Lung (tissue), 12 donors: ENCODE data around the gene PRODH. TPM values are rescaled to one million over a fixed set of nuclear protein-coding genes. Genes with fewer than 3 reads are reported as not detected.
A peak's percentile ranks its signal among the peaks of the same experiment; 100 is the strongest.
"Not testable (repeated sequence)": the region's sequence is repeated elsewhere in the genome, so short reads cannot be mapped to it uniquely, and the experiment has no call there.

ENCODE experiments used
- ATAC-seq: fragments of 200-7000 bp; cut with Tn5 transposase; one replicate; pipeline ENCODE4 v1.9.1; 2020; ENCODE audit warnings: moderate number of reproducible peaks; ENCODE audit not compliant: insufficient read depth, low FRiP score
- DNase-seq, 3 donors: peaks; one replicate each; pipeline ENCODE4 v3.0.0-alpha.2; 2013 to 2017
- H3K27ac ChIP-seq, 2 donors: one replicate each; pipeline ENCODE4 v1.5.1; 2013; ENCODE audit warnings: mild to moderate bottlenecking in 2 of 2, moderate library complexity in 2 of 2, control low read depth in 1 of 2, inconsistent platforms in 1 of 2, low read depth in 1 of 2, low read length in 1 of 2
- H3K27me3 ChIP-seq, 3 donors: one replicate each; pipeline ENCODE4 v1.5.1; 2013; ENCODE audit warnings: low read length in 2 of 3; ENCODE audit not compliant: control insufficient read depth in 3 of 3, insufficient read depth in 3 of 3
- H3K36me3 ChIP-seq, 4 donors: one replicate each; pipeline ENCODE4 v1.5.1; 2013; ENCODE audit warnings: low read length in 4 of 4, mild to moderate bottlenecking in 1 of 4, moderate library complexity in 1 of 4; ENCODE audit not compliant: control insufficient read depth in 4 of 4, insufficient read depth in 4 of 4
- H3K4me1 ChIP-seq, 5 donors: one replicate each; pipeline ENCODE4 v1.5.1; 2013; ENCODE audit warnings: low read length in 5 of 5, mild to moderate bottlenecking in 2 of 5, moderate library complexity in 1 of 5; ENCODE audit not compliant: control insufficient read depth in 5 of 5, insufficient read depth in 5 of 5
- H3K4me3 ChIP-seq: one replicate; pipeline ENCODE4 v1.5.1; 2013; ENCODE audit warnings: mild to moderate bottlenecking, control low read depth, moderate library complexity
- H3K9ac ChIP-seq, 2 donors: one replicate each; pipeline ENCODE4 v1.5.1; 2013; ENCODE audit warnings: low read length in 2 of 2, control low read depth in 1 of 2; ENCODE audit not compliant: insufficient read depth in 1 of 2
- H3K9me3 ChIP-seq, 4 donors: one replicate each; pipeline ENCODE4 v1.5.1; 2013; ENCODE audit warnings: low read length in 3 of 4, mild to moderate bottlenecking in 1 of 4, moderate library complexity in 1 of 4; ENCODE audit not compliant: control insufficient read depth in 4 of 4, insufficient read depth in 3 of 4
- WGBS, 2 donors: extraction: QIAGEN DNeasy Blood & Tissue Kit; methylation state at CpG; one replicate each; pipeline ENCODE4 v1.1.7; 2013; 5-methylcytosine and 5-hydroxymethylcytosine counted together
- polyA plus RNA-seq, 2 donors: library from polyadenylated mRNA; stranded (reverse); fragments of 200-250 nt; gene quantifications; one replicate each; pipeline ENCODE4 v1.2.1, GENCODE V29; 2013
- total RNA-seq, 2 donors: library from RNA; depleted of rRNA in 1 of 2; stranded (reverse); fragments of >200 nt in 1 of 2; gene quantifications; one replicate each; pipeline ENCODE4 v1.2.1, GENCODE V29; 2014 to 2021
- TF ChIP-seq, protein P1 (sequence below): IDR thresholded peaks from 2 replicates; pipeline ENCODE4 v1.5.1; 2012; ENCODE audit warnings: mild to moderate bottlenecking; ENCODE audit errors: control extremely low read depth, extremely low read depth
- donor health status: control.
- donor health status: control.
- donor health status: Bipolar disorder and iron deficiency.
- donor health status: healthy.
- donor health status: DM: yes; HTN: yes; CAD: no.

Gene PRODH
- total and polyA plus RNA-seq, 4 donors: 6.6 to 65.7 (median 32.3) TPM

- not testable (repeated sequence) for H3K9me3 ChIP-seq, H3K27me3 ChIP-seq, ATAC-seq, H3K4me1 ChIP-seq, H3K4me3 ChIP-seq, H3K27ac ChIP-seq, H3K36me3 ChIP-seq, H3K9ac ChIP-seq, DNase-seq
- no CpG with 5 or more reads among the region's 10 CpGs for WGBS, 2 donors
Observed at GRCh38 chr22:18912264-18912946, 23.7 kb downstream of the PRODH start.

DNA sequence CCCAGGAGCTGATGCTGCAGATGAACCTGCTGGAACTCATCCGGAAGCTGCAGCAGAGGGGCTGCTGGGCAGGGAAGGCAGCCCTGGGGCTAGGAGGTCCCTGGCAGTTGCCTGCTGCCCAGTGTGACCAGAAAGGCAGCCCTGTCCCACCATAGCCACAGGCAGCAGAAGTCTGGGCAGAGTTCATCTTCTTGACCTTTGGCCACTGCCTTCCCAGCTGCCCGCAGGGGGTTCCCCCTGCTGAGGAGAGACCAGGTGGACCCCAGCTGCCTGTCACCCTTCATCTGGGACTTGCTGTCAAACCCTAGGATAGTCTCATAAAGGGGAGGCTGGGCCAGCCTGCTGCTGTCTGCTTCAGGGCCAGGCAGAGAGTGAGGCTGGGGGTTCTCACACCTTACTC is 24.6 kb downstream of the PRODH start:
- no CpG with 5 or more reads among the region's 2 CpGs for WGBS, 2 donors
- not testable (repeated sequence) for H3K9ac ChIP-seq, H3K27me3 ChIP-seq, DNase-seq, H3K36me3 ChIP-seq, ATAC-seq, H3K4me1 ChIP-seq, H3K9me3 ChIP-seq, H3K4me3 ChIP-seq, H3K27ac ChIP-seq

GRCh38 chr22:18909556-18909955 is 26.5 kb downstream of the PRODH start:
- H3K36me3 ChIP-seq: no peaks in the 10 kb centered on the region
- H3K9me3 ChIP-seq: no peaks in the 10 kb centered on the region
- WGBS, 2 donors: 100% methylated on average over 3 of the region's 5 CpGs; no CpG with 5 or more reads in 1 of the 2 donors
- H3K27ac ChIP-seq: no peak overlapping the region
- no peaks in the 10 kb centered on the region for H3K4me1 ChIP-seq
- DNase-seq: no peak
- TF ChIP-seq, protein P1, sequence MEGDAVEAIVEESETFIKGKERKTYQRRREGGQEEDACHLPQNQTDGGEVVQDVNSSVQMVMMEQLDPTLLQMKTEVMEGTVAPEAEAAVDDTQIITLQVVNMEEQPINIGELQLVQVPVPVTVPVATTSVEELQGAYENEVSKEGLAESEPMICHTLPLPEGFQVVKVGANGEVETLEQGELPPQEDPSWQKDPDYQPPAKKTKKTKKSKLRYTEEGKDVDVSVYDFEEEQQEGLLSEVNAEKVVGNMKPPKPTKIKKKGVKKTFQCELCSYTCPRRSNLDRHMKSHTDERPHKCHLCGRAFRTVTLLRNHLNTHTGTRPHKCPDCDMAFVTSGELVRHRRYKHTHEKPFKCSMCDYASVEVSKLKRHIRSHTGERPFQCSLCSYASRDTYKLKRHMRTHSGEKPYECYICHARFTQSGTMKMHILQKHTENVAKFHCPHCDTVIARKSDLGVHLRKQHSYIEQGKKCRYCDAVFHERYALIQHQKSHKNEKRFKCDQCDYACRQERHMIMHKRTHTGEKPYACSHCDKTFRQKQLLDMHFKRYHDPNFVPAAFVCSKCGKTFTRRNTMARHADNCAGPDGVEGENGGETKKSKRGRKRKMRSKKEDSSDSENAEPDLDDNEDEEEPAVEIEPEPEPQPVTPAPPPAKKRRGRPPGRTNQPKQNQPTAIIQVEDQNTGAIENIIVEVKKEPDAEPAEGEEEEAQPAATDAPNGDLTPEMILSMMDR: no peak
- H3K9ac ChIP-seq: no peak overlapping the region
- H3K4me3 ChIP-seq: no peak overlapping the region
- ATAC-seq: no peak
- no peaks in the 10 kb centered on the region for H3K27me3 ChIP-seq

DNA sequence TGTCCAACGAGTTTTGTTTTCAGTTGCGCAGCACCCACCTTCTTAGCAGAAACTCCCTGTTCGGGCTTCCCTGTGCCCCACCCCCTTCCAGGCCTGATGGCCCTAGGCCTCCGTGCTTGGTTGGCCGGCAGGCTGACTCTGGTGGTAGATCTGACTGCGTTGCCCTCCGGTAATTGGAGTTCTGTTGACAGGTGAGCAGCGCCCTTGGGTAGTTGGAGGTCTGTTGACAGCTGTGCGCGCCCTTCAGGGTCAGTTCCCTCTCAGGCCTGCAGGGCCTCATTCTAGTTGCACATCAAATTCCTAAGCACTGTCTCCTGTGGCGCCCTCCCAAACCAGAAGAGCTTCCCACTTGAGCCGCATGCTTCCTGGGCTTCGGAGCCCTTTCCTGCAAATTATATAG is 29.2 kb downstream of the PRODH start:
- no peak overlapping the region for H3K9ac ChIP-seq
- H3K36me3 ChIP-seq: no peaks in the 10 kb centered on the region
- H3K27me3 ChIP-seq: no peaks in the 10 kb centered on the region
- WGBS, 2 donors: 59% methylated on average over 6 of the region's 13 CpGs; no CpG with 5 or more reads in 1 of the 2 donors
- no peak overlapping the region for H3K27ac ChIP-seq
- H3K4me3 ChIP-seq: no peak overlapping the region
- no peaks in the 10 kb centered on the region for H3K9me3 ChIP-seq
- no peak for DNase-seq
- H3K4me1 ChIP-seq: no peaks in the 10 kb centered on the region
- TF ChIP-seq, protein P1: no peak
- ATAC-seq: no peak

DNA sequence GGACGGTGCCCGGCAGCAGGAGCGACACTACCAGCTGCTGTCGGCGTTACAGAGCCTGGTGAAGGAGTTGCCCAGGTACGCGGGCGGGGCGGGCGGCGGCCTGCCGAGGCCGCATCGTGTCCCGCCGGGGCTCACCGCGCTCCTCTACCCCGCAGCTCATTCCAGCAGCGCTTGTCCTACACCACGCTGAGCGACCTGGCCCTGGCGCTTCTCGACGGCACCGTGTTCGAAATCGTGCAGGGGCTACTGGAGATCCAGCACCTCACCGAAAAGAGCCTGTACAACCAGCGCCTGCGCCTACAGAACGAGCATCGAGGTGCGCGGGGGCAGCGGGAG is 29.7 kb downstream of the PRODH start:
- H3K36me3 ChIP-seq, H3K27ac ChIP-seq, H3K9ac ChIP-seq, H3K4me3 ChIP-seq, H3K9me3 ChIP-seq, DNase-seq, H3K27me3 ChIP-seq, H3K4me1 ChIP-seq: not testable (repeated sequence)
- ATAC-seq: peak; percentile 45
- no CpG with 5 or more reads among the region's 36 CpGs for WGBS, 2 donors
